SK-N-MC (cell line): ENCODE data around the gene PCDHA7.
A peak's percentile ranks its signal among the peaks of the same experiment; 100 is the strongest.

Source experiments
- EZH2 ChIP-seq: fragments of 200-600 bp; sonication (generic); IDR thresholded peaks from one replicate; pipeline ENCODE4 v1.6.1; 2017; ENCODE audit warnings: antibody characterized with exemption
- POLR2AphosphoS5 ChIP-seq: IDR thresholded peaks from 2 replicates; pipeline ENCODE4 v1.6.1; 2012; ENCODE audit warnings: mild to moderate bottlenecking, low read depth, low read length, borderline replicate concordance

DNA sequence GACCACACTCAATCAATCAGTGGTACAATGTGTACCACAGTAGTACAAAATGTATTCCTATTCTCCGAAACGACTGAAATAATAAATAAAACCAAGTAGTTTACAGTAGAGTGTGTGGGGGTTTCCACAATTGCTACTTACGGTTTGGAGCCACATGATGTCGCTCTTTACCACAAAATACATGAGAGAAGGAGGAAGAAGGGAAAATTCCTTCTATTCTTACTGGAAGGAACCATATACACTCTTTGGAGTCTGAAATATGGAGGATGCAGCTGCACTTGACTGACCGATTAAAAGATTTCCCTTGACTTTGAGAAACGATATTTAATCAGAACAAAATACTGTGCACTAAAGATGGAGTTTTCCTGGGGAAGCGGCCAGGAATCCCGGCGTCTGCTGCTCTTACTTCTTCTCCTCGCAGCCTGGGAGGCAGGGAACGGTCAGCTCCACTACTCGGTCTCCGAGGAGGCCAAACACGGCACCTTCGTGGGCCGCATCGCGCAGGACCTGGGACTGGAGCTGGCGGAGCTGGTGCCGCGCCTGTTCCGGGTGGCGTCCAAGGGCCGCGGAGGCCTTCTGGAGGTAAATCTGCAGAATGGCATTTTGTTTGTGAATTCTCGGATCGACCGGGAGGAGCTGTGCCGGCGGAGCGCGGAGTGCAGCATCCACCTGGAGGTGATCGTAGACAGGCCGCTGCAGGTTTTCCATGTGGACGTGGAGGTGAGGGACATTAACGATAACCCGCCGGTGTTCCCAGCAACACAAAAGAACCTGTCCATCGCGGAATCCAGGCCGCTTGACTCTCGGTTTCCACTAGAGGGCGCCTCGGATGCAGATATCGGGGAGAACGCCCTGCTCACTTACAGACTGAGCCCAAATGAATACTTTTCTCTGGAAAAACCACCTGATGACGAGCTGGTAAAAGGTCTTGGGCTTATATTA, 27.0 kb upstream of the PCDHA7 start, which contains the start of gene PCDHA4:
- TF ChIP-seq EZH2, result no peak
- TF ChIP-seq POLR2AphosphoS5, result peak; percentile 46; the same call in 1 of the 2 replicates
